ENCODE measurements around the gene SNRNP200.
A peak's percentile ranks its signal among the peaks of the same experiment; 100 is the strongest.

The SNRNP200 gene

DNA sequence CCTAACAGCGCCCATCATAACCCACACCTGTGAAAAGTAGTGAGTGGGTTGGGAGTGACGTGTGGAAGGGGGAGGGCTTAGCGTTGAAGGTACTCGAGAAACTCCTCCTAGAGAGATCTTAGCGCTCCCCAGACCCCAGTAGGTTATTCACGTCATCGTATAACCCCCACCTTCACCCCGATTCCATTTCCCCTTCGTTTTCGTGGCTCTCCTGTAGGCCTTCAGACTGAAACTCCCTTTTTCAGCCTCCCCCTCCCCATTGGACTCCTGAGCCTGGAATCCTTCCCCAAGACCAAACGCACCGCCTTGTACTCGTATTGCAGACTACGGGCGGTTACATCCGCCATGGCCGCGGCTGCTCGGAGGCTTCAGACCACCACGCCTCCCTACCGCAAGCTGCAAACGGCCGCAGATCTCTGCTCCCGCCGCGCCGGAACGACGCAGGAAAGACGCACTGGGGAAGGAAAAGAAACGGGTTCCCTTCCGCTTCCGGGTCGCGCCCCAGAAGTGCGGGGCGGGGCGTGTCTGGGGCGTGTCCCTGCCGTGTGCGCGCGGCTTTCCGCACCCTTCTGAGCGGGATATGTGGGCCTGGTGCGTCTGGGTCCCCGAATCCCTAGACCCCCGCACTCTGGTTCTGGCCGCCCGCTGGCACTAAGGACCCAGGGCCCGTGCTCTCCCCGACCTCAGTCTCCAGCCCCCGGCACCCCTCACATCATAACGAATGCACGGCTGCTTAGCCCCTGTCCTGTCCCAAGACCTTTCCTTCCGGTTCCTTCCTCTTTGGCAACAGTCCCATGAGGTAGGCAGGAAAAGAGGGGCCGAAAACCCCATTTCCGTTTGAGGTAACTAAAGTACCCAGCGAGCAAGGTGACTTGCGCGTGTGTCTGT lies at the start of gene SNRNP200:
SNRNP200 (minus strand) TSS at position 456 of the 888 bp plus-strand sequence; CDS start at position 347, 109 bp downstream.
- DNase-seq: peak; percentile 87 to 92

DNA sequence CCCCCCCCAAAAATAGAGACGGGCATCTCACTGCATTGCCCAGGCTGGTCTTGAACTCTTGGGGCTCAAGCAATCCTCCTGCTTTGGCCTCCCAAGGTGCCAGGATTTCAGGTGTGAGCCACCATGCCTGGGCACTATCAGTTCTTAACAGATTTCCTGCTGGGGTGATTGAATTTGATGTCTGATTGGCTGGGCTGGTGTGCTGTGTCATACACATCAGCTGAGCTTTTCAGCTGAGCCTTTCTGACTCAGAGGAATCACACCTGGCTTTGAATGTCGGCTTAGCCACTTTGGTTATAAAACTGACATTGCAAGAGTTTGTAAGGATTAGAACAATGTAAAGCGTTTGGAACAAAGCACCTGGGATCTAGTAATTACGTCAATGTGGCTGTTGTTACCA lies 49.1 kb upstream of the SNRNP200 start:
- DNase-seq: no peak

DNA sequence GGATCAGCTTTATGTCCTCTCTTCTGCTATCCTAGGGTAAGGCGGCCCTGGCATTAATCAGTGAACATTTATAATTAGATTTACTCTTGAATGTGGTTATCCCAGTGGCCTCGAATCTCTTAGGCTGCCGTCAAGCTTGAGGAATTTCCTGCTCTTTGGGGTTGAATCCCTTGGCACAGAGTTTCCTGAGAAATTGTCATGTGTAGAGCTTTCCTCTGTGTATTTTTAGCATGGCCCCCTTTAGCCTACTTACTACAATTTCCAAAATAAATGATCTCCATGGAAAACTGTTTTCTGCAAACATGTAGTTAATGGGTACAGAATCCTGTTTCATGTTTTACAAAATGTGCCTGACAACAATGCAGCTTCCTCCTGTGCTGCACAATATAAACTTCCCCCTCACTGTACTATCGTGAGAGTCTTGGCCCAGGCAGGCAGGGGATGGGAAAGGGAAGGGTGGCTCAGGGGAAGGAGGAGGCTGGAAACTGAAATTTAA lies 48.3 kb upstream of the SNRNP200 start:
- DNase-seq: no peak

DNA sequence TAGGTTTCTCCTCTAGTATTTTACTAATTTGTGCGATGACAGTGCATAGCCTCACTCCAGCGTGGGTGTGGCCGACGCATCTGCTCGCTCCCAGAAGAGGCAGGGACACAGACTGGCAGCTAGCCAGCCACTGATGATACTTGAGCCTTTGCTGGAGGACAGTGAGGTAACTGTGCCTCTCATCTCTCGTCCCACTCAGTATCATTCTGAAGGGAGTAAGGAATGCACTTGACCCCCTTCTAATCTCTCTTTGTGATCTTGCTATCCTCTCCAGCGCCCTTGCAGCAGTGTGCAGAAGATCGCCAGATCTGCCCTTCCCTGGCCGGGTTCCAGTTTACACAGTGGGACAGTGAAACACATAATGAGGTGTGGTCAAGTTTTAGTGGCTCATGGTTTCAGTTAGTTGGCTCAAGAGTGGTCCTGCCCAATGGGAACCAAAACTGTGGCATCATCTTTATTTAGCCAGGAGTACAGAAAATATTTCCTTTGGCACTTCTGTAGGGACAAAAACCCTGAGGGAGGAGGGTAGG lies 47.8 kb upstream of the SNRNP200 start:
- DNase-seq: no peak

DNA sequence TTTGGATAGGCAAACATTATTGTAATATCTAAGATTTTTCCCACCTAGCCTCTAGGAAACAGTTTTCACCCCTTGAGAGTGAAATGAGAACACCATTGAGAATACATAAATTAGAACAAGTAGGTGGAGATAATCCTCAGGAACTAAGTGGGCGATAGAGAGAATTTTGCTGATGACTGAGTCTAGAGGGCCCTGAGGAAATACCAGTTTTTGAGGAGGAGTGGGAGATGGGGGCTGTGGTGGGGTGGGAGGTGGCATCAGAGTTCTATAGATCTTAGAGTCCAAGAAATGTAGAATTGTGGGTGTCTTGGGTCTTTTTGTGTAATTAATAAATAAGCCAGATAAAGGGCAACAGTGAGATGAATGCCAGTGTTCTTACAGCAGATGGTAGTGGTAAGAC lies 42.0 kb upstream of the SNRNP200 start:
- no peak for DNase-seq

DNA sequence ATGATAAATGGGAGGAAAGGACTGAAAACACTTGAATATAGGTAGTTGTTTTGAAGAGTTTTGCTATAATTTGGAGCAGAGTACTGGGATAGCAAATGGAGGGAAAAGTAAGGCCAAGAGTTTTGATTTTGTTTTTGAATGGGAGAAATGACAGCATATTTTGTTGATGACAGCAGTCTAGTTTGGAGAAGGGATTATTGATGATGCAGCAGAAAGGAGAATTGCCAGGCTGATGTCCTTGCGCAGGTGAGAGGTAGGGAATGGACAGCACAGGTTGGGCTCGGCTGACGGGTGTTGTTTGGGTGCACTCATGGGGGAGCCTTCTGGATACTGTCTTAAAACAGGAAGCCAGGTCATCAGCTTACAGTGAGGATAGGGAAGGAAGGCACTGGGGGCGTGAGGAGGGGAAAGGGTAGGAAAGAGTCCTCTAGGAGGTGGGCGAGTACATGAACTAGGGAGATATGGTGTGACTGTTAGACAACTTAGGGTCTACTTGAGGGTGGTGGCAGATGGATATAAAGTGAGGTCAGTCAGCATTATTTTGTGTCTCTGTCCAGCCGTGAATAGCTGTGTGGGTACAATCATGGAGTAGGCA lies 40.6 kb upstream of the SNRNP200 start:
- DNase-seq: no peak

DNA sequence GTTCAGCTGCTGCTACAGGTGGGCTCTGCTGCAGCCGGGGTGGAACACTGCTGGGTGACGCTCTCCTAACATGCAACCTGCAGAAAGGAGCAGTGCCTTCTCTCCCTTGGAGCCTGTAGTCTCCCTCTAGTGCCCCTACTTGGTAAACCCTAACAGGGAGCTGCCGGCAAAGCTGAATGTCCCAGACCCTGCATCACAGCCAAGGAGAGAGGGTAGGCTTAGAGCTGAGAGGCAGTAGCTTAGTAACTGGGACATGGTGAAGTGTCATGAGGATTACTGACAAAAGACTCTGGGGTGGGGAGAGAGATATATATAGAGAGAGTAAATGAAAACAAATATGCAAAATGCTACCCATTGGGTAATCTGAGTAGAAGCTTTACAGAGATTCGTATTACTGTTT lies 40.1 kb upstream of the SNRNP200 start:
- peak in 1 of 2 donors; percentile 49 for DNase-seq

DNA sequence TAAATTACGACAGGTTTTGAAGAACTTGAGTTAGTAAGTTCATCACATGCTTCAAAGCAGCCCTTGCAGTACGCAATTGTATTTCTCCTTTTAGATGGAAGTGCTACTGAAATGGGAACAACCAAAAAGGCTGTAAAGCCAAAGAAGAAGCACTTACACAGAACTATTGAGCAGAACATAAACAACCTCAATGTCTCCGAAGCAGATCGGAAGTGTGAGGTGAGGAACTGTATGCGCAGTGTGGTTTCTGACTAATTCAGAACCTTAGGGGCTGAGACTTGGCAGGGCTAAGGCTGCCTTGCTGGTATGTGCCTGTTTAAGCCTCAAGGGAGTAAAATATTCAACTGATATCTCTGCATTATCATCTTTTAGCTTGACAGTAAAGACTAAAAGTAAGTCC lies 38.7 kb upstream of the SNRNP200 start:
- DNase-seq: peak; percentile 42 to 74

DNA sequence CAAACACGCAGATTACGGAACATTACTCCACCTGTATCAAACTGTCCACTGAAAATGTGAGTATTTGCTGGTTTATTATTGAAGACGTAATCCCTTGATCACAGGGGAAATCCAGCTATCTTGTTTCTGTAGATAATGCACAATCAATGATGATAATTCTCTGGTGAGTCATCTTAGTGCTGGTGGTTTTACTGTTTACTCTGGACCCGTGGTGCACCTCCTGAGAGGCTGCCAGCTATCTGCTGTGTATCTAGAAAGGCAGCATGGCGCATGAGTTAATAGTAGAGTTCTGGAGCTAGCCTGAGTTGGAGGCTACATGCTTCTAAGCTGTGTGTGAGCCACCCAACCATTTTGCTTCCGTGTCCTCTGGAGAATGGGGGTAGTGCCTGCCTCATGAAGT lies 36.7 kb upstream of the SNRNP200 start:
- DNase-seq: peak; percentile 18 to 72

DNA sequence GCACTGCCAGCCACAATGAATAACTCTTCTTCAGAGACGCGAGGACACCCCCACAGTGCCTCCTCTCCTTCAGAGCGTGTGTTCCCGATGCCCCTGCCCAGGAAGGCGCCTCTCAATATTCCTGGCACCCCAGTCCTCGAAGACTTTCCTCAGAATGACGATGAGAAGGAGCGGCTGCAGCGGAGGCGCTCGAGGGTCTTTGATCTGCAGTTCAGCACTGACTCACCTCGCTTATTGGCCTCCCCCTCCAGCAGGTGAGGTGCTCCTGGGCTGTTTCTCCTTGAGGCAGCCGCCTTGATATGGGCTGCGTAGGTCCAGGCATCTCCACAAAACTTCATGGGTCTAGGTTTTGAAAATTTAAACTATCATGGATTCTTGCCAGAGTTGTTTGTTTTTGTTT lies 36.3 kb upstream of the SNRNP200 start:
- DNase-seq: no peak

DNA sequence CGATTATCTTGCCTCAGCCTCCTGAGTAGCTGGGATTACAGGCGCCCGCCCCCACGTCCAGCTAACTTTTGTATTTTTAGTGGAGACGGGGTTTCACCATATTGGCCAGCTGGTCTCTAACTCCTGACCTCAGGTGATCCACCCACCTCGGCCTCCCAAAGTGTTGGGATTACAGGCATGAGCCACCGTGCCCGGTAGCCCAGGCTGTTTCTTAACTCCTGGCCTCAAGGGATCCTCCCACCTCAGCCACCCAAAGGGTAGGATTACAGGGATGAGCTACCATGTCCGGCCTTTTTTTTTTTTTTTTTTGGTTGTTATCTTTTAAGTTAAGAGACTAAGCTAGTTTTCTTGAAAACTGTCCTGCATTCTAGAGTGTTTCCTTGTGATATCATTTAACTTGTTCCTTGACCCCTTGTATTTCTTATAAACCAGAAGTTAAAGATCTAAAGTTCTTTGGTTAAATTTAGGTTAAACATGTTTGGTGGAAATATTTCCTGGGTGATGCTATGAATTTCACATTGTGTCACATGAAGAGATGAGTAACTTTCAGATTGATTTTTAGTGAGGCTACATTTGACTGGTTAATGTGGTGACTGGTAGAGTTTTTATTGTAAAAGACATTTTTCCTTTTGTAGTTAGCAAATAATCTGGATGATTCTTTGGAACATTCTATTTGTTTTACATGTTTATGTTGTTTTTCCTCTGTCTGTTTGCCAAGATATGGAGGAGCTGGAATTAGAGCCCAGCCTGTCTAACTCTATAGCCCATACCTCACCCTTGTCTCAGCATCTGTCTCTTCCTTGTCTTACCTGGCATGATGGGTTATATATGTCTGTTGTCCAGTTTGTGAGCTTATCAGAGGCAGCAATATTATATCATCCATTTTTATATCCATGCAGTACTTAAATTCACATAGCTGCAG lies 35.4 kb upstream of the SNRNP200 start:
- DNase-seq: no peak

DNA sequence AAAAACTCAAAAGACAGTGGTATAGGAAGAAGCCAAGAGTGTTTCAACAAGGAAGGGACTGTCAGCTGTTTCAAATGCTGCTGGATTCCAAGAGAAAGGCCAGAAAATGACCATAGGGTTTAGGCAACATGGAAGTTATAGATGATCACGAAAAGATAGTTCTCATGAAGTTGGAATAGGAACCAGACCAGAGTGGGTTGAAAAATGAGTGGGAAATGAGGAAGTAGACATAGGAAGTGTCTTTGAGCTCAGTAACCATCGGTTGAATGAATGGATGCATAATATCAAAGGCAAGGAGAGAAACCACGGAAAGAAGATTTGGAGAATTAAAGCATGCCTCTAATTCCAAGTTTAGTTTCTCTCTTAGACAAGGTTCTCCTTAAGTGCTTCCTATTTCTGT lies 31.5 kb upstream of the SNRNP200 start:
- DNase-seq: no peak

DNA sequence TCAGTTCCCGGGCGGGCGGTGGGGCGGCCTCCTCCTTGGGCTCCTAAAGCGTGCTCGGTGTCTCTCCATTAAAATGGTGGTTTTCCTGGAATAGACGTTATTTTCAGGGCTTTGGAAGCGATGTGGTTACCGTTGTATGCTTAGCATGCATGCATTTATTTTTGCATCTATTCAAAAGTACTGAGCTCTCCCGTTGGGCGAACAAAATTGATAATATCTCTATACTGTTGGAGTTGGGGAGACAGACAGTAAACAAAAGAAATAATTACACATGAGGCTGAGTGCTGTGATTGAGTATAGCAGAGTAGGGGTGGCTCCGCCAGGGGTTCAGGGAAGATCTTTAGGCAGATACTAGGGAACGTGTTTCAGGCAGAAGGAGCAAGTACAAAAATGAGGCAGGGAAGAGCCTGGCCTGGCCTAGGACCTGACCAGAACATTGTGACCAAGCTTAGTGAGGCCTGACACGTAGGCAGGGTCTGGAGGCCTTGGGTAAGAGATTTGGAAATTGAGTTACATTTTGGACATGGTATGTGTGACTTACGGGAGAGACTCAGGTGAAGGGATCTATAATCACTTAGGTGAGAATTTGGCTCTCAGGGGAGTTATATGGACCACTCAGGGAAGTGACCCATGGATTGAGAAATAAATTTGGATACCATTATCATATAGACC lies 30.9 kb upstream of the SNRNP200 start:
- no peak for DNase-seq

DNA sequence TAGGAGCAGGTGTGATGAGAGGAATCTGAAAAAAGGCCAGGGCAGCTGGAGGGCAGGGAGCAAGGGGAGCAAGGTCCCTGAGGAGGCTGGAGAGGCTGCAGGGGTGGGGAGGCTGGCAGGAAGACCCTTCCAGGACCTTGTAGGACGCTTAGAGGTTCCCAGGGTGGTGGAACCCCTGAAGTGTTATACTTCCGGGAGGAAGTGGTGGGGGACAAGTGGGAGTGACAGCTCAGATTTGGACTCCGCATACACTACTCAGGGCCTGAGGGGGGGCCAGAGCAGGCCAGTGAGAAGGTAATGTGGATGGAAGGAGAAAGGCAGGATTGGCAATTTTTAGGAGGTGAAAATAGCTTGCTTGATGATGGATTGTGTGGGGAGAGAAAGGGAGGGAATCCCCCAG lies 28.4 kb upstream of the SNRNP200 start:
- no peak for DNase-seq

DNA sequence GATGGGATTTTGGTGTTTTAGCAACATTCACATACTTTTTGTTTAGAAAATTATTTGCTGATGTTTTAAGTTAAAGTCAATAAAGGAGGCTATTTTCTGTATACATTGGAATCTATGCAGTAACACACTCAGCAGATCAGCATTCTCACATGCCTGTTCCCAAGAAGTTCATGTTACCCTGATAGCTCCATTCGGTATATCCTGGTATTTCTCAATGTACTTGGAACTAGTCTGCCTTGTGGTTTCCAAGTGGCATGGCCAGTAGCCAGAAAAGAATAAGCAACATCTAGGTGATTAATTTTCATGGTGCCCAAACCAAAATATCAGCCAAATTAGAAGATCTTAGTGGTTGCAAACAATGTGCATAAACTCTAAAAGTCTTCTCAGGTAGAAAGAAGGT lies 25.1 kb upstream of the SNRNP200 start:
- no peak for DNase-seq

DNA sequence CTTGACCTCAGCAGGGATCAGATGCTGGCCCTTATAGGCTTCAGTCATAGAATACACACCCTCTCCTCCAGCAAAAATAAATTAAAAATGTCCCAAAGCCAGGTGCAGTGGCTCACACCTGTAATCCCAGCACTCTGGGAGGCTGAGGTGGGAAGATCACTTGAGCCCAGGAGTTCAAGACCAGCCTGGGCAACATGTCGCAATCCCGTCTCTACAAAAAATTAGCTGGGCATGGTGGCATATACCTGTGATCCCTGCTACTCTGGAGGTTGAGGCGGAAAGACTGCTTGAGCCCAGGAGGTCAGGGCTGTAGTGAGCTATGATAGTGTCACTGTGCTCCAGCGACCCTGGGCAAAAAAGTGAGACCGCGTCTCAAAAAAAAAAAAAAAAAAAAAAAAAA lies 24.5 kb upstream of the SNRNP200 start:
- no peak for DNase-seq

DNA sequence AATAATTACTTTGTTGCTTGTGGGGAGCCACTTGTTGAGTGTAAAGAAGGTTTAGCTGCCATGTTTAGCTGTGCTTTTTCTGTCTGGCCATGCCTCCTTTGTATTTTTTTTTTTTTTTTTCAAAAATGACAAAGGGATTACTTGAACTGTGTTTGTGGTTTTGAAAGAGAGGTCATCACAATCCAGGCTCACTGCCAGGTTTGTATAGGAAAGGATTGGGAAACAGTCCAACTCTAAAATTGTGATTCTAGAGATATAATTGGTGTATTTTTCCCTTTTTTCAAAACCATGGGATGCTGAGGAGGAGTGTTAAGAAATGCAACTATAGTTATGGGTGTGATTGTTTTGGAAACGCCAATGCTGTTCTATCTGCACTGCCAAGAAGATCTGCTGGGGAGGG lies 24.1 kb upstream of the SNRNP200 start:
- DNase-seq: no peak

DNA sequence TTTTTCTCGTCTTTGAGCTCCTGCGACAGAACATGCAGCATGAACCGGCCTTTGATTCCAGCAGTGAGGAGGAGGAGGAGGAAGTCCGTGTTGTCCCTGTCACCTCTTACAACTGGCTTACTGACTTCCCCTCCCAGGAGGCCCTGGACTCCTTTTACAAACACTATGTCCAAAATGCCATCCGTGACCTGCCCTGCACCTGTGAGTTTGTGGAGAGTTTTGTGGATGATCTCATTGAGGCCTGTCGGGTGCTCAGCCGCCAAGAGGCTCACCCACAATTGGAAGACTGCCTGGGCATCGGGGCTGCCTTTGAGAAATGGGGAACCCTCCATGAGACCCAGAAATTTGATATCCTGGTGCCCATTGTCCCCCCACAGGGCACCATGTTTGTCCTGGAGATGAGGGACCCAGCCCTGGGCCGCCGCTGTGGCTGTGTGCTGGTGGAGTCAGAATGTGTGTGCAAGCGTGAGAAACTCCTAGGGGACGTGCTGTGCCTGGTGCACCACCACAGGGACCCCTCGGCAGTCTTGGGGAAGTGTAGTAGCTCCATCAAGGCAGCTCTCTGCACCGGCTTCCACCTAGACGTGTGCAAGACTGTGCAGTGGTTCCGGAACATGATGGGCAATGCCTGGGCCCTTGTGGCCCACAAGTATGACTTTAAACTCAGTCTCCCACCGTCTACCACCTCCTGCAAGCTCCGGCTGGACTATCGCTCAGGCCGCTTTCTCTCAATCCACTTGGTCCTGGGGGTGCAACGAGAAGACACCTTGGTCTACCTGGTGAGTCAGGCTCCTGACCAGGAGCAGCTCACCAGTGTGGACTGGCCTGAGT lies 21.9 kb upstream of the SNRNP200 start:
- no peak for DNase-seq

DNA sequence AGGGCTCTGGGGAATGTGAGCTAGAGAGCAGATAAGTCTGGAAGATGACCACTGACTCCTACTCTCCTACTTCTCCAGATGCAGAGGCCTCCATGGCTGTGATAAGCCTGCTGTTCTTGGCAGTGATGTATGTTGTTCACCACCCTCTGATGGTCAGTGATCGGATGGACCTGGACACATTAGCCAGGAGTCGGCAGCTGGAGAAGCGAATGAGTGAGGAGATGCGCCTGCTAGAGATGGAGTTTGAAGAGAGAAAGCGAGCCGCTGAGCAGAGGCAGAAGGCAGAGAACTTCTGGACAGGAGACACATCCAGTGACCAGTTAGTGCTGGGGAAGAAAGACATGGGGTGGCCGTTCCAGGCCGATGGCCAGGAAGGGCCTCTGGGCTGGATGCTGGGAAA lies 21.2 kb upstream of the SNRNP200 start:
- no peak for DNase-seq

DNA sequence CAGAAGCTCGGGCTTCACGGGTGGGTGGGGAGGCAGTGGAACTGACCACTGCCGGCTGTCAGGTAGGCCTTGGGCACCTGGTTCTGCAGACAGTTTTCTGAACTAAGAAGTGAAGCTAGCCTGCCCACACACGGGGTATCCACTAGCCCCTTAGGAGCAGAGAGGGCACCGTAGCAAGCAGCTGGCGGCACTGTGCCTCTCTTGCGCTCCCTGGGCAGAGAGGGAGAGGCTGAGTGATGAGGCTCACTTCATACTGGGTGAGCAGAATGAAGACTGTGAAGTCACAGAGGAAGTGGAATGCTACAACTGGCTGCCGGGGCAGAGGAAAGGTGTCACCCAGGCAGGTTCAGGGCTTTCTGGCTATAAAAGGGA lies 20.5 kb upstream of the SNRNP200 start:
- peak; percentile 53 to 77 for DNase-seq
